K562 (cell line): ENCODE data around the gene SLC27A6. TPM values are rescaled to one million over a fixed set of nuclear protein-coding genes. Genes with fewer than 3 reads are reported as not detected.
"Not testable (repeated sequence)": the region's sequence is repeated elsewhere in the genome, so short reads cannot be mapped to it uniquely, and the experiment has no call there.

Source experiments
- ATAC-seq: fragments of 200-7000 bp; cut with Tn5 transposase; 3 replicates; pipeline ENCODE4 v1.9.1; 2020; ENCODE audit warnings: moderate library complexity
- BruUV-seq: library from RNA; stranded (reverse); fragments of 400-500 nt; replicated peaks from 2 replicates; lab custom pipeline; 2021; lab: Mats Ljungman, UMichigan
- CTCF ChIA-PET: fragments of 300-600 bp; formaldehyde crosslinking; extraction: SDS; loops from one replicate; lab custom pipeline; 2021; ENCODE audit warnings: low intra/inter-chr PET ratio; lab: Yijun Ruan, JAX
- POLR2A ChIA-PET: fragments of 300-600, 350-650 bp; sonication (Branson Sonifier 250); formaldehyde crosslinking; extraction: SDS; loops from one replicate; lab custom pipeline; 2021; ENCODE audit warnings: antibody characterized with exemption, inconsistent platforms; lab: Yijun Ruan, JAX
- DNase-seq, 4 experiments: peaks; one replicate each; pipeline versions ENCODE4 v3.0.0 to v3.0.0-alpha.2; 2011 to 2018; ENCODE audit warnings: low spot score in 3 of 4, mixed read lengths in 3 of 4; ENCODE audit errors: extremely low read depth in 1 of 4
- FAIRE-seq: peaks from 2 replicates; lab custom pipeline; 2011; peaks lifted over from hg19 to GRCh38; lab: Jason Lieb, UNC
- H2AFZ ChIP-seq: 2 replicates; pipeline ENCODE4 v1.6.0; 2011; ENCODE audit warnings: low read depth, low read length, control low read depth, inconsistent platforms
- H3K27ac ChIP-seq: fragments of 200-600 bp; 3 replicates; pipeline ENCODE4 v1.8.0; 2011; ENCODE audit warnings: low read depth, mild to moderate bottlenecking, control low read depth, inconsistent platforms, low read length, moderate library complexity, mixed read lengths; ENCODE audit errors: extremely low read depth
- H3K27me3 ChIP-seq, 2 experiments: fragments of 300-600 bp in 1 of 2; 2 replicates in 1 of 2; 3 replicates in 1 of 2; pipeline versions ENCODE4 v1.6.0 to v1.8.0; 2011; ENCODE audit warnings: inconsistent platforms in 2 of 2, low read length in 2 of 2, mild to moderate bottlenecking in 1 of 2, mixed read lengths in 1 of 2, moderate library complexity in 1 of 2; ENCODE audit not compliant: control insufficient read depth in 2 of 2, insufficient read depth in 2 of 2
- H3K36me3 ChIP-seq: fragments of 300-600 bp; 3 replicates; pipeline ENCODE4 v1.8.0; 2011; ENCODE audit warnings: mild to moderate bottlenecking, low read length, inconsistent platforms; ENCODE audit not compliant: control insufficient read depth, insufficient read depth
- H3K4me1 ChIP-seq, 2 experiments: fragments of 200-600 bp in 1 of 2; replicated peaks in 1 of 2; 2 replicates in 1 of 2; 3 replicates in 1 of 2; pipeline versions ENCODE4 v1.5.1 to v1.8.0; 2011; ENCODE audit warnings: inconsistent platforms in 2 of 2, low read length in 2 of 2, mild to moderate bottlenecking in 1 of 2, mixed read lengths in 1 of 2, moderate library complexity in 1 of 2; ENCODE audit not compliant: control insufficient read depth in 2 of 2, insufficient read depth in 2 of 2
- H3K4me2 ChIP-seq: 2 replicates; pipeline ENCODE4 v1.6.1; 2011; ENCODE audit warnings: low read length, control low read depth, inconsistent platforms, mixed read lengths; ENCODE audit not compliant: insufficient read depth
- H3K4me3 ChIP-seq: fragments of 200-600 bp; sonication (generic), shearing (Covaris generic); 2 replicates; pipeline ENCODE4 v1.5.1; 2016; ENCODE audit warnings: control low read depth, inconsistent platforms
- H3K79me2 ChIP-seq: fragments of 200-600 bp; 3 replicates; pipeline ENCODE4 v1.8.0; 2011; ENCODE audit warnings: low read length, inconsistent platforms; ENCODE audit not compliant: control insufficient read depth, insufficient read depth
- H3K9ac ChIP-seq, 2 experiments: 2 replicates each; pipeline versions ENCODE4 v1.6.0 to v1.6.1; 2011; ENCODE audit warnings: low read depth in 2 of 2, low read length in 2 of 2, control low read depth in 1 of 2, inconsistent platforms in 1 of 2, mild to moderate bottlenecking in 1 of 2, mixed read lengths in 1 of 2; ENCODE audit not compliant: insufficient read depth in 1 of 2
- H3K9me1 ChIP-seq: one replicate; pipeline ENCODE4 v1.6.0; 2011; ENCODE audit warnings: inconsistent platforms, mild to moderate bottlenecking, low read length, moderate library complexity; ENCODE audit not compliant: control insufficient read depth, insufficient read depth
- H3K9me3 ChIP-seq: replicated peaks from 2 replicates; pipeline ENCODE4 v1.5.1; 2011; ENCODE audit warnings: low read depth, low read length, inconsistent platforms; ENCODE audit not compliant: control insufficient read depth, insufficient read depth
- H4K20me1 ChIP-seq: replicated peaks from 2 replicates; pipeline ENCODE4 v1.6.1; 2011; ENCODE audit warnings: low read length, inconsistent platforms, mixed read lengths; ENCODE audit not compliant: control insufficient read depth, insufficient read depth
- GATAD2B ChIP-seq: fragments of 450-650 bp; IDR thresholded peaks from 2 replicates; pipeline ENCODE4 v1.6.1; 2017; ENCODE audit warnings: mild to moderate bottlenecking, borderline replicate concordance
- TOE1 ChIP-seq, 2 experiments: fragments of 450-650 bp in 1 of 2; sonication (generic) in 1 of 2; formaldehyde crosslinking in 1 of 2; IDR thresholded peaks; 2 replicates each; pipeline versions ENCODE4 v1.7.1 to v1.8.0; 2016 to 2022; ENCODE audit warnings: borderline replicate concordance in 2 of 2, mild to moderate bottlenecking in 2 of 2, antibody characterized with exemption in 1 of 2, inconsistent platforms in 1 of 2, low read depth in 1 of 2, missing genetic modification reagents in 1 of 2, moderate library complexity in 1 of 2
- WGBS: fragments of 100-300 bp; shearing (Covaris generic); methylation state at CpG from one replicate; pipeline ENCODE4 v1.1.6; 2016; ENCODE audit warnings: low coverage, mixed read lengths; ENCODE audit not compliant: insufficient coverage; ENCODE audit errors: missing lambda C conversion rate; 5-methylcytosine and 5-hydroxymethylcytosine counted together
- in situ Hi-C: fragments of 300-500 bp; cut with MboI; formaldehyde crosslinking; loops from 4 replicates; pipeline ENCODE4 v1.15.0; 2018; ENCODE audit warnings: inconsistent platforms, mixed read lengths
- intact Hi-C: fragments of 100-400 bp; cut with micrococcal nuclease; formaldehyde crosslinking; loops from 2 replicates; pipeline ENCODE4 v1.14.2; 2022
- polyA plus RNA-seq, 8 experiments: library from polyadenylated mRNA; depleted of rRNA in 4 of 8; stranded (reverse) in 5 of 8; unstranded in 3 of 8; fragments of >200 nt; fragmentation: Nextera tagmentation in 2 of 8; fragmentation: Illumina TruSeq in 1 of 8; extraction: Ambion mirVana in 2 of 8; extraction: Trizol in 1 of 8; gene quantifications; 2 replicates each; pipeline versions ENCODE4 v1.2.1 to v1.2.3, GENCODE V29; 2011 to 2014; ENCODE audit warnings: inconsistent platforms in 1 of 8, missing spikeins in 1 of 8
- total RNA-seq, 7 experiments: library from RNA; depleted of rRNA in 6 of 7; stranded (reverse); fragments of >200 nt in 6 of 7; fragmentation: Illumina TruSeq in 2 of 7; extraction: Trizol in 2 of 7; gene quantifications; 2 replicates each; pipeline versions ENCODE4 v1.2.1 to v1.2.3, GENCODE V29; 2011 to 2021; ENCODE audit warnings: low replicate concordance in 1 of 7
- TF ChIP-seq, protein P1 (sequence below): fragments of 450-650 bp; formaldehyde crosslinking; IDR thresholded peaks from 2 replicates; pipeline ENCODE4 v1.4.0; 2020; ENCODE audit warnings: mild to moderate bottlenecking

SLC27A6 gene
- total and polyA plus RNA-seq, 9 of the 15 experiments (the other 6 are each of a cell fraction or from before 2014, with no cell fraction given), result 0.56 to 1.9 (median 1.2) TPM

DNA sequence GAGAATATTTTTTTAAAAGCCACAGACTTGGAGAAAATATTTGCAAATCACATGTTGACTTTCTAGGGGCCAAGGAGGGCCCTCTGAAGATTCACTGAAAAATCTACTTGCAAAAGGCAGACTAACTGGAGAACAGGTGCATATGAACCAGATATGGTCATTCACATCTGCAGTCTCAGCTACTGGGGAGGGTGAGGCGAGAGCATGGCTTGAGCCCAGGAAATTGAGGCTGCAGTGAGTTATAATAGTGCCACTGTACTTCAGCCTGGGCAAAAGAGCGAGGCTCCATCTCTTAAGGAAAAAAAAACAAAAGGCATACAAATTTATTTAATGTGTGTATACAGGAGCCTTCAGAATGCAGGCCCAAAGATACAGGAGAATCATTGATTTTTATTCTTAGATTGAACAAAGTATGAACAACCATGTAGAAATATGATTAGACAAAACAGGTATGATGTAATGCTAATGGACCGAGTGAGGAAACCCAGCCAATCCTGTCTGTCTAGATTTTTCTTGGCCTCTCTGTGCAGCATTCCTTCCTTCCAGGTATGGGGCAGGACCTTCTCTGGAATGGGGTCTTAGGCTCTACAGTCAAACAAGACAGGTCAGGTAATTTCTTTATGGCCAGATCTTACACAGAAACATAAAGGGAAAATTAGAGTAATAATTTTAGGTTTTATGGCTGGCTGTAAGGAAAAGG is 15.3 kb upstream of the SLC27A6 start (continued):
- TF ChIP-seq GATAD2B, result no peak
- TF ChIP-seq, protein P1, sequence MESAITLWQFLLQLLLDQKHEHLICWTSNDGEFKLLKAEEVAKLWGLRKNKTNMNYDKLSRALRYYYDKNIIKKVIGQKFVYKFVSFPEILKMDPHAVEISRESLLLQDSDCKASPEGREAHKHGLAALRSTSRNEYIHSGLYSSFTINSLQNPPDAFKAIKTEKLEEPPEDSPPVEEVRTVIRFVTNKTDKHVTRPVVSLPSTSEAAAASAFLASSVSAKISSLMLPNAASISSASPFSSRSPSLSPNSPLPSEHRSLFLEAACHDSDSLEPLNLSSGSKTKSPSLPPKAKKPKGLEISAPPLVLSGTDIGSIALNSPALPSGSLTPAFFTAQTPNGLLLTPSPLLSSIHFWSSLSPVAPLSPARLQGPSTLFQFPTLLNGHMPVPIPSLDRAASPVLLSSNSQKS (CRISPR knock-in tag), result no peak
- no peak for TF ChIP-seq TOE1 (IDR thresholded peaks at IDR 0.05; ENCODE audit: borderline replicate concordance)
- TF ChIP-seq TOE1 (CRISPR knock-in tag; IDR thresholded peaks at IDR 0.05; ENCODE audit: borderline replicate concordance, low read depth), result no peak

GRCh38 chr5:128951301-128951700 is 14.0 kb upstream of the SLC27A6 start:
- POLR2A ChIA-PET, BruUV-seq, H3K4me1 ChIP-seq, H3K27ac ChIP-seq, H3K27me3 ChIP-seq, FAIRE-seq, H3K4me2 ChIP-seq, H3K36me3 ChIP-seq, ATAC-seq, in situ Hi-C loops, H4K20me1 ChIP-seq, DNase-seq, H3K4me3 ChIP-seq, CTCF ChIA-PET, intact Hi-C loops, H3K9me1 ChIP-seq, H3K79me2 ChIP-seq, H3K9me3 ChIP-seq, H2AFZ ChIP-seq, H3K9ac ChIP-seq: not testable (repeated sequence)
- WGBS, result 0% methylated on average over 6 of the region's 6 CpGs
